Thoracic aorta (tissue), 2 donors: ENCODE data around the gene HOXB6. TPM values are rescaled to one million over a fixed set of nuclear protein-coding genes. Genes with fewer than 3 reads are reported as not detected.

Source experiments
- ATAC-seq: fragments of 150-250 bp; one replicate; pipeline ENCODE4 v1.8.0; 2017; ENCODE audit warnings: low read depth; ENCODE audit not compliant: insufficient number of reproducible peaks, low FRiP score
- DNase-seq: peaks from one replicate; pipeline ENCODE4 v3.0.0-alpha.2; 2020; ENCODE audit warnings: low spot score
- H3K27ac ChIP-seq, 2 donors: fragments of 200-600 bp; sonication (generic); 1 replicate in 1 of 2; 2 replicates in 1 of 2; pipeline ENCODE4 v1.5.1; 2016; ENCODE audit warnings: mild to moderate bottlenecking in 2 of 2, moderate library complexity in 2 of 2
- H3K27me3 ChIP-seq: fragments of 200-600 bp; sonication (generic); replicated peaks from 2 replicates; pipeline ENCODE4 v1.6.0; 2016; ENCODE audit warnings: mild to moderate bottlenecking; ENCODE audit not compliant: insufficient read depth
- H3K36me3 ChIP-seq: fragments of 200-600 bp; sonication (generic); one replicate; pipeline ENCODE4 v1.5.1; 2016
- H3K4me1 ChIP-seq, 2 donors: fragments of 200-600 bp; sonication (generic); 1 replicate in 1 of 2; 2 replicates in 1 of 2; pipeline versions ENCODE4 v1.5.1 to v1.6.0; 2016; ENCODE audit warnings: low read depth in 2 of 2, mild to moderate bottlenecking in 1 of 2; ENCODE audit not compliant: control insufficient read depth in 1 of 2
- H3K4me3 ChIP-seq: fragments of 200-600 bp; sonication (generic); 2 replicates; pipeline ENCODE4 v1.5.1; 2016; ENCODE audit warnings: mild to moderate bottlenecking
- H3K9me3 ChIP-seq: fragments of 200-600 bp; sonication (generic); 2 replicates; pipeline ENCODE4 v1.5.1; 2016
- CTCF ChIP-seq: fragments of 200-600 bp; sonication (generic); IDR thresholded peaks from one replicate; pipeline ENCODE4 v1.5.1; 2019; ENCODE audit warnings: antibody characterized with exemption
- total RNA-seq, 2 donors: library from RNA; depleted of rRNA; stranded (reverse); fragments of >200 nt; gene quantifications; one replicate each; pipeline versions ENCODE4 v1.1.0 to v1.2.3, GENCODE V29; 2016

The HOXB6 gene
- total RNA-seq, 2 donors from 2014 or later, result 4.2 to 9.9 TPM

GRCh38 chr17:48645639-48646182 is 40.9 kb upstream of the HOXB6 start:
- Histone ChIP-seq H3K9me3 (no peaks in the 10 kb centered on the region), H3K4me1 (peaks cover 7 to 10% of the 10 kb centered on the region in 2 donors), H3K36me3 (no peaks in the 10 kb centered on the region), H3K4me3 (no peak overlapping the region), H3K27me3 (peaks cover 23% of the 10 kb centered on the region), H3K27ac (no peak overlapping the region)
- no peak for ATAC-seq
- TF ChIP-seq CTCF, result no peak
- no peak for DNase-seq

GRCh38 chr17:48644910-48645557 is 40.2 kb upstream of the HOXB6 start:
- peaks cover 7 to 10% of the 10 kb centered on the region in 2 donors for H3K4me1 ChIP-seq
- H3K9me3 ChIP-seq, result no peaks in the 10 kb centered on the region
- no peak overlapping the region for H3K27ac ChIP-seq
- no peak for TF ChIP-seq CTCF
- no peak for ATAC-seq
- DNase-seq, result no peak
- H3K36me3 ChIP-seq, result no peaks in the 10 kb centered on the region
- peaks cover 24% of the 10 kb centered on the region for H3K27me3 ChIP-seq
- no peak overlapping the region for H3K4me3 ChIP-seq

GRCh38 chr17:48644159-48644558 is 39.4 kb upstream of the HOXB6 start:
- DNase-seq (no peak), ATAC-seq (no peak)
- no peak overlapping the region for H3K27ac ChIP-seq
- peaks cover 24% of the 10 kb centered on the region for H3K27me3 ChIP-seq
- peaks cover 7 to 10% of the 10 kb centered on the region in 2 donors for H3K4me1 ChIP-seq
- TF ChIP-seq CTCF, result no peak
- no peaks in the 10 kb centered on the region for H3K36me3 ChIP-seq
- H3K9me3 ChIP-seq, result no peaks in the 10 kb centered on the region
- H3K4me3 ChIP-seq, result no peak overlapping the region

- DNase-seq, result no peak
- Histone ChIP-seq H3K36me3 (no peaks in the 10 kb centered on the region), H3K9me3 (no peaks in the 10 kb centered on the region), H3K27ac (no peak overlapping the region), H3K4me3 (no peak overlapping the region), H3K27me3 (peaks cover 24% of the 10 kb centered on the region), H3K4me1 (peaks cover 7 to 10% of the 10 kb centered on the region in 2 donors)
- ATAC-seq, result no peak
- TF ChIP-seq CTCF, result no peak
These were observed 38.9 kb upstream of the HOXB6 start for GRCh38 chr17:48643697-48644012.

GRCh38 chr17:48642843-48643696 is 38.3 kb upstream of the HOXB6 start:
- Histone ChIP-seq H3K36me3 (no peaks in the 10 kb centered on the region), H3K9me3 (no peaks in the 10 kb centered on the region), H3K27me3 (peaks cover 24% of the 10 kb centered on the region), H3K27ac (no peak overlapping the region), H3K4me1 (peaks cover 7 to 10% of the 10 kb centered on the region in 2 donors), H3K4me3 (no peak overlapping the region)
- no peak for TF ChIP-seq CTCF
- no peak for DNase-seq
- ATAC-seq, result no peak
